Natural killer cell treated with Interleukin-12 subunit alpha and Interleukin-12 subunit beta and Interleukin-15 and Interleukin-18, amount 100 ng/mL, for 72 hours (primary cell): ENCODE measurements around the gene LGALS16. TPM values are rescaled to one million over a fixed set of nuclear protein-coding genes. Genes with fewer than 3 reads are reported as not detected.
A peak's percentile ranks its signal among the peaks of the same experiment; 100 is the strongest.
"Not testable (repeated sequence)": the region's sequence is repeated elsewhere in the genome, so short reads cannot be mapped to it uniquely, and the experiment has no call there.

Experiments used
- ATAC-seq, 2 donors: fragments of 150-1000 bp; cut with Tn5 transposase in 1 of 2; sonication (Bioruptor Pico), chemical (Tn5 transposase) in 1 of 2; 2 replicates each; pipeline ENCODE4 v1.10.0; 2021
- DNase-seq: peaks from one replicate; pipeline ENCODE4 v3.0.0; 2022; ENCODE audit warnings: low spot score
- H3K27ac Mint-ChIP-seq, 2 donors: 1 replicate in 1 of 2; 2 replicates in 1 of 2; pipeline ENCODE4 v1.8.0; 2022; ENCODE audit warnings: mixed read lengths in 2 of 2, mild to moderate bottlenecking in 1 of 2, moderate library complexity in 1 of 2
- H3K27me3 Mint-ChIP-seq, 2 donors: 1 replicate in 1 of 2; 2 replicates in 1 of 2; pipeline ENCODE4 v1.8.0; 2022; ENCODE audit warnings: mixed read lengths in 2 of 2
- H3K36me3 Mint-ChIP-seq: one replicate; pipeline ENCODE4 v1.8.0; 2022; ENCODE audit warnings: mixed read lengths
- H3K4me1 Mint-ChIP-seq, 2 donors: 1 replicate in 1 of 2; 2 replicates in 1 of 2; pipeline ENCODE4 v1.8.0; 2022; ENCODE audit warnings: low read depth in 2 of 2, mixed read lengths in 2 of 2, mild to moderate bottlenecking in 1 of 2
- H3K4me3 Mint-ChIP-seq: one replicate; pipeline ENCODE4 v1.8.0; 2022; ENCODE audit warnings: mixed read lengths
- H3K9me3 Mint-ChIP-seq: 2 replicates; pipeline ENCODE4 v1.8.0; 2022; ENCODE audit warnings: mixed read lengths
- total RNA-seq, 2 donors: library from RNA; stranded (reverse); gene quantifications; one replicate each; pipeline ENCODE4 v1.2.3, GENCODE V29; 2022

The LGALS16 gene
- not detected for total RNA-seq

- no peaks in the 10 kb centered on the region for H3K4me1 Mint-ChIP-seq
- no peak within 1 kb of the TSS for H3K27ac Mint-ChIP-seq
- H3K9me3 Mint-ChIP-seq = no peaks in the 10 kb centered on the region
- H3K36me3 Mint-ChIP-seq = no peaks in the 10 kb centered on the region
- DNase-seq = no peak
- no peak within 1 kb of the TSS for H3K4me3 Mint-ChIP-seq
- ATAC-seq = no peak
- peaks cover 43 to 60% of the 10 kb centered on the region in 2 donors for H3K27me3 Mint-ChIP-seq
Measured at GRCh38 chr19:39655613-39656012, at the start of gene LGALS16. Gene LGALS16 (plus strand): TSS chr19:39655913. CDS start chr19:39655962, 49 bp downstream.

GRCh38 chr19:39607021-39607420 is 48.7 kb upstream of the LGALS16 start:
- Mint-ChIP-seq H3K4me3 (no peak overlapping the region), H3K36me3 (no peaks in the 10 kb centered on the region), H3K27me3 (peaks cover 17 to 20% of the 10 kb centered on the region in 2 donors), H3K9me3 (no peaks in the 10 kb centered on the region), H3K27ac (no peak overlapping the region), H3K4me1 (no peaks in the 10 kb centered on the region)
- no peak for ATAC-seq
- no peak for DNase-seq

DNA sequence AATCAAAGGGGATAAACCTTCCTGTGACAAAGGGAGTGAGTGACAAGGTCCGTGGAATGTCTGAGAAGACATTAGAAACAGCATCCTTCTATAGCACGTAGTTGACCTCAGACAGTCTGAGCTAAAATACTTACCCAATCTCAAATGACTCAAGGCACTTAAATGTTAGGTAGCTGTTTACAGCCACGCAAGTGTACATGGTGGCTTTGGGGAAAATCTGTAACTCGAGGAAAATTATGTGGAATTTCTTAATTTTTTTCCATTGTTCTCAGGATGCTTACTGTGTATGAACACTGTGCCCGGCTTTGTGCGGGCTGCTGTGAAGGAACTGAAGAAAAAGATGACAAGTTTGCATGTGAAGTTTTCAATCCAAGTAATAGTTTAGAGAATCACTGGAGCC is 48.2 kb upstream of the LGALS16 start:
- no peaks in the 10 kb centered on the region for H3K9me3 Mint-ChIP-seq
- H3K27me3 Mint-ChIP-seq = peaks cover 16 to 20% of the 10 kb centered on the region in 2 donors
- DNase-seq = no peak
- no peaks in the 10 kb centered on the region for H3K4me1 Mint-ChIP-seq
- no peaks in the 10 kb centered on the region for H3K36me3 Mint-ChIP-seq
- no peak for ATAC-seq
- H3K4me3 Mint-ChIP-seq = no peak overlapping the region
- H3K27ac Mint-ChIP-seq = no peak overlapping the region

DNA sequence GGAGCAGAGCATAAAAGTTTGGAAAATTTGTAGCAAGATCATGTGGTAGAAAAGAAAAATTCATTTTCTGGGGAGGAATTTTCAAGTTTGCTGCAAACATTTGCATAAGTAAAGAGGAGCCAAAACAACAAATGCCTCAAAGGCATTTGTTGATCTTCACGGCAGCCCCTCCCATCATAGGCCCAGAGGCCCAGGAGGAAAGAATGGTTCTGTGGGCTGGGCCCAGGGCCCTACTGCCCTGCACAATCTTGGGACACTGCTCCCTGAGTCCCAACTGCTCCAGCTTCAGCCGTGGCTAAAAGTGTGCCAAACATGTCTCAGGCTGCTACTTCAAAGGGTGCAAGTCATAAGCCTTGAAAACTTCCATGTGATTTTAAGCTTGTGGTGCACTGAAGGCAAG is 42.1 kb upstream of the LGALS16 start:
- H3K9me3 Mint-ChIP-seq = no peaks in the 10 kb centered on the region
- no peak for ATAC-seq
- no peak overlapping the region for H3K27ac Mint-ChIP-seq
- peaks cover 27 to 48% of the 10 kb centered on the region in 2 donors for H3K27me3 Mint-ChIP-seq
- no peak for DNase-seq
- H3K4me3 Mint-ChIP-seq = no peak overlapping the region
- peaks cover 5% of the 10 kb centered on the region for H3K36me3 Mint-ChIP-seq
- no peaks in the 10 kb centered on the region for H3K4me1 Mint-ChIP-seq

GRCh38 chr19:39617745-39618144 is 38.0 kb upstream of the LGALS16 start:
- Mint-ChIP-seq H3K4me1 (no peaks in the 10 kb centered on the region), H3K36me3 (peaks cover 5% of the 10 kb centered on the region), H3K27me3 (peaks cover 52 to 70% of the 10 kb centered on the region in 2 donors), H3K4me3 (no peak overlapping the region), H3K9me3 (no peaks in the 10 kb centered on the region), H3K27ac (no peak overlapping the region)
- ATAC-seq (no peak), DNase-seq (no peak)

GRCh38 chr19:39623946-39624345 is 31.8 kb upstream of the LGALS16 start:
- H3K4me3 Mint-ChIP-seq = no peak overlapping the region
- H3K27ac Mint-ChIP-seq = no peak overlapping the region

DNA sequence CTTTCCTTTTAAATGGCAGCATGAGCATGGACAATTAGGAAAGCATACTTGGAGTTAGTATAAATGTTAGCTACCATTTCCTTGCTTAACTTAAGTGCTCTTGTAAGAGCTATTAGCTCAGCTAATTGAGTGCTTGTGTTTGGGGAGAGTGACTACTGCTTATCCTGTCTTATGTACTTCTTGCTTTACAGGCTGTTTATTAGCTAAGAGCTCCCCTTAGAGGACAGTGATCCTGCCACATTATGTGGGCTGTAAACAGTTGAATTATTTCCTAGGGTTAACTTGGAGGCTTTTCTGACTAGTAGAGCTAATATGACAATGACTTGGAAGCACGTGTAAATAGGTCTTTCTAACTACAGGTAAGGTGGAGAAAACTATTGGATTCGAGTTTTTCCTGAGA is 28.1 kb upstream of the LGALS16 start:
- peaks cover 16 to 21% of the 10 kb centered on the region in 2 donors for H3K27me3 Mint-ChIP-seq
- not testable (repeated sequence) for H3K4me1 Mint-ChIP-seq, H3K27ac Mint-ChIP-seq, ATAC-seq, H3K36me3 Mint-ChIP-seq, H3K9me3 Mint-ChIP-seq, H3K4me3 Mint-ChIP-seq, DNase-seq

More at GRCh38 chr19:39623946-39624345, 31.8 kb upstream of the LGALS16 start:
- Mint-ChIP-seq H3K36me3 (no peaks in the 10 kb centered on the region), H3K4me1 (no peaks in the 10 kb centered on the region), H3K27me3 (peaks cover 41 to 53% of the 10 kb centered on the region in 2 donors), H3K9me3 (no peaks in the 10 kb centered on the region)
- ATAC-seq = no peak
- DNase-seq = no peak

DNA sequence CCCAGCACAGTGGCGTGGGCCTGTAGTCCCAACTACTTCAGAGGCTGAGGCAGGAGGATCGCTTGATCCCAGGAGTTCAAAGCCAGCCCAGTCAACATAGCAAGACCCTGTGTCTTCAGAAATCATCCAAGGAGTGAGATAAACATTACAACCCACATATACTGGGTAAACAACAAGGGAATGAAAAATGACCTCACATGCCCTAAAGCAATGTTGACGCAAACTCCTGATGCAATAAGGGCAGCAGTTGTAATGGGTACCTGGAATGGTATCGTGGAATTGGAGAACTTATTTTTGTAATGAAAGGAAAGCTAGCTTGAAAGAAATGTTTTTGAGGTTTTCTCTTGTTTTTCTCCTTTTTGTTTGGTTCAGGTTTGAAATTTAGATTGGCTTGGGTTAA is 24.5 kb upstream of the LGALS16 start:
- H3K4me1 Mint-ChIP-seq = no peaks in the 10 kb centered on the region
- DNase-seq (no peak), ATAC-seq (no peak)
- peaks cover 5% of the 10 kb centered on the region for H3K36me3 Mint-ChIP-seq
- no peak overlapping the region for H3K27ac Mint-ChIP-seq
- H3K27me3 Mint-ChIP-seq = peaks cover 23 to 27% of the 10 kb centered on the region in 2 donors
- H3K4me3 Mint-ChIP-seq = no peak overlapping the region
- H3K9me3 Mint-ChIP-seq = peaks cover 2% of the 10 kb centered on the region

GRCh38 chr19:39631626-39632025 is 24.1 kb upstream of the LGALS16 start:
- ATAC-seq (no peak), DNase-seq (no peak)
- Mint-ChIP-seq H3K36me3 (peaks cover 5% of the 10 kb centered on the region), H3K27ac (no peak overlapping the region), H3K9me3 (peaks cover 2% of the 10 kb centered on the region), H3K4me1 (no peaks in the 10 kb centered on the region), H3K27me3 (peaks cover 25 to 31% of the 10 kb centered on the region in 2 donors), H3K4me3 (no peak overlapping the region)

- Mint-ChIP-seq H3K4me1 (no peaks in the 10 kb centered on the region), H3K36me3 (peaks cover 5% of the 10 kb centered on the region), H3K27me3 (peaks cover 50 to 66% of the 10 kb centered on the region in 2 donors), H3K27ac (no peak overlapping the region), H3K9me3 (peaks cover 2% of the 10 kb centered on the region), H3K4me3 (no peak overlapping the region)
- no peak for DNase-seq
- peak in 1 of 2 donors; percentile 49 for ATAC-seq
Measured at GRCh38 chr19:39637891-39638290, 17.8 kb upstream of the LGALS16 start.

GRCh38 chr19:39641773-39642172 is 13.9 kb upstream of the LGALS16 start:
- Mint-ChIP-seq H3K4me3 (no peak overlapping the region), H3K9me3 (peaks cover 3% of the 10 kb centered on the region), H3K4me1 (no peaks in the 10 kb centered on the region), H3K27me3 (peaks cover 40% of the 10 kb centered on the region in 2 donors), H3K27ac (no peak overlapping the region), H3K36me3 (no peaks in the 10 kb centered on the region)
- no peak for DNase-seq
- ATAC-seq = no peak

DNA sequence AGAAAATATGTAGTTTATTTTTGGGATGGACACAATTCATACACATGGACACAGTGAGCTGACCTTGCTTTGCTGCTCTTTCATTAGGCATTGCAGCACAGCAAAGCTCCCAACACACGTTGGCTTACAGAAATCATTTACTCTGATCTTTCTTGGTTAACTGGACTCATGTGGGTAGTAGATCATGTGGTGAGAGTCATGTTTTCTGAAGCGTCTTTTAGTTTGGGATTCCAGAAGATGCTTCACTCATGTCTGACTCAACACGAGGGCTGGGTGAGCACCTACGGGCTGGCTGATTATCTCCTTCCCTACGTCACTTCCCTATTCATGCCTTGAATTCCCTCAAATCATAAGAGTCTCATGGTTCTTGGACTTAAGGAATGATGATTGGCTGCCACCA is 12.1 kb upstream of the LGALS16 start:
- Mint-ChIP-seq H3K27me3 (peaks cover 38 to 40% of the 10 kb centered on the region in 2 donors), H3K4me3 (no peak overlapping the region), H3K27ac (no peak overlapping the region), H3K4me1 (no peaks in the 10 kb centered on the region), H3K36me3 (no peaks in the 10 kb centered on the region), H3K9me3 (peaks cover 3% of the 10 kb centered on the region)
- no peak for ATAC-seq
- DNase-seq = no peak

DNA sequence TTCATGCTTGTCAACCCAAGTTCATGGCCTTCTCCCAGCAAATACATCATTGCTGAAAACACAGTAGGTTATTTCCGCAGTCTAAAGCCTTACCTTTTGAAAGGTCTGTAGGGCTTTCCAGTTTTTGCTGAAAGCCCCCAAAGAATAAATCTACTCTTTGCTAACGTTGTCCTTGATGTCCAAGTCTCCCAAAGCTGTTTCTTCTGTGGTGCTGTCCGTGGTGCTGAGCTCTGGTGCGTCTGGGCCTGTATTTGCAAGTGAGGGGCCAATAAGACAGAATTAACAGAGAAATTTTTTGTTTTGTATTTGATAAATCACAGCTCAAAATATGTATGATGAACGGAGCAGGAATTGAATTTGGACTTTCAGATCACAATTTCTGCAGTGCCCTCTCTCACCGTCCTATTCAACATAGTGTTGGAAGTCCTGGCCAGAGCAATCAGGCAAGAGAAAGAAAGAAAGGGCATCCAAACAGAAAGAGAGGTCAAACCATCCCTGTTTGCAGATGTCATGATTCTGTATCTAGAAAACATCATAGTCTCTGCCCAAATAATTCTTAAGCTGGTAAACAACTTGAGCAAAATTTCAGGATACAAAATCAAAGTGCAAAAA is 9.8 kb upstream of the LGALS16 start:
- ATAC-seq = no peak
- peaks cover 3% of the 10 kb centered on the region for H3K9me3 Mint-ChIP-seq
- no peak overlapping the region for H3K4me3 Mint-ChIP-seq
- H3K4me1 Mint-ChIP-seq = no peaks in the 10 kb centered on the region
- H3K27ac Mint-ChIP-seq = no peak overlapping the region
- H3K36me3 Mint-ChIP-seq = no peaks in the 10 kb centered on the region
- no peak for DNase-seq
- H3K27me3 Mint-ChIP-seq = peaks cover 41 to 43% of the 10 kb centered on the region in 2 donors

GRCh38 chr19:39647918-39648317 is 7.8 kb upstream of the LGALS16 start:
- no peaks in the 10 kb centered on the region for H3K36me3 Mint-ChIP-seq
- H3K9me3 Mint-ChIP-seq = peaks cover 3% of the 10 kb centered on the region
- H3K27me3 Mint-ChIP-seq = peaks cover 48 to 50% of the 10 kb centered on the region in 2 donors
- no peak for ATAC-seq
- DNase-seq = no peak
- no peaks in the 10 kb centered on the region for H3K4me1 Mint-ChIP-seq
- H3K27ac Mint-ChIP-seq = no peak overlapping the region
- no peak overlapping the region for H3K4me3 Mint-ChIP-seq

DNA sequence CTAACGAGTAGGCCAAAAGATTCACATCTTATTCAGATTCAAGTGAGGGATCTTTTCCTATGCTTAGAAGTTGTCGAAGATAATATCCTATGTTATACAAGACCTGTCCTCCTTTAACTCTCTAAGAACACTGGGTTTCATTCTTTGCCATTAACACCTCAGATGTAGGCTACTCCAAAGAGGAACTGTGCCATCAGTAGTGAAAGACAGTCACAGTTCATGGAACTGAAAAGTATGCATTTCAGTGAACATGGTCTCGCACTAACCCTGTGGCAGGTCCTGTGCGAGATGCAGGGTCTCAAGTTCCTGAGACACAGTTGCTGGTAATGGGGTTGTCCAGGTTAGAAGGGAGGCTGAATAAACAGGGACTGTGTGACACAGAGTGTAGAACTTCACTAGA is 4.1 kb downstream of the LGALS16 start:
- H3K27ac Mint-ChIP-seq = no peak overlapping the region
- no peak for ATAC-seq

More for the DNA sequence above, 4.1 kb downstream of the LGALS16 start:
- Mint-ChIP-seq H3K27me3 (peaks cover 31 to 32% of the 10 kb centered on the region in 2 donors), H3K4me1 (no peaks in the 10 kb centered on the region), H3K36me3 (no peaks in the 10 kb centered on the region), H3K4me3 (no peak overlapping the region), H3K9me3 (no peaks in the 10 kb centered on the region)
- DNase-seq = no peak
